GM20431 (cell line): ENCODE measurements around the gene CD81.
"Not testable (repeated sequence)": the region's sequence is repeated elsewhere in the genome, so short reads cannot be mapped to it uniquely, and the experiment has no call there.

ENCODE experiments used
- in situ Hi-C: fragments of 300-500 bp; cut with MseI, MboI; formaldehyde crosslinking; loops from one replicate; pipeline ENCODE4 v1.15.0; 2020; ENCODE audit warnings: low sequenced_read_pairs; ENCODE audit not compliant: unreplicated experiment

CD81 gene

GRCh38 chr11:2355000-2355644, 22.0 kb upstream of the CD81 start:
- in situ Hi-C loops, result no loop called here

GRCh38 chr11:2357246-2357645, 19.9 kb upstream of the CD81 start:
- in situ Hi-C loops, result no loop called here

- in situ Hi-C loops, result not testable (repeated sequence)
Measured at GRCh38 chr11:2357651-2358050, 19.5 kb upstream of the CD81 start.

- in situ Hi-C loops, result no loop called here
Measured at GRCh38 chr11:2358754-2359442, 18.2 kb upstream of the CD81 start.

- in situ Hi-C loops, result no loop called here
Measured at GRCh38 chr11:2359557-2359956, 17.6 kb upstream of the CD81 start.

GRCh38 chr11:2360081-2360642, 16.9 kb upstream of the CD81 start:
- in situ Hi-C loops, result no loop called here

GRCh38 chr11:2361565-2361964, 15.5 kb upstream of the CD81 start:
- in situ Hi-C loops, result no loop called here

GRCh38 chr11:2362414-2362813, 14.7 kb upstream of the CD81 start:
- in situ Hi-C loops, result no loop called here

- in situ Hi-C loops, result no loop called here
Measured at GRCh38 chr11:2363130-2363529, 14.0 kb upstream of the CD81 start.

- in situ Hi-C loops, result no loop called here
Measured at GRCh38 chr11:2363577-2364370, 13.3 kb upstream of the CD81 start.

- in situ Hi-C loops, result not testable (repeated sequence)
Measured at GRCh38 chr11:2364386-2364785, 12.7 kb upstream of the CD81 start.

GRCh38 chr11:2365571-2366210, 11.4 kb upstream of the CD81 start:
- in situ Hi-C loops, result no loop called here

- in situ Hi-C loops, result no loop called here
Measured at GRCh38 chr11:2366276-2366675, 10.8 kb upstream of the CD81 start.

GRCh38 chr11:2366733-2367132, 10.4 kb upstream of the CD81 start:
- in situ Hi-C loops, result no loop called here

GRCh38 chr11:2367266-2368160, 9.6 kb upstream of the CD81 start:
- in situ Hi-C loops, result no loop called here

- in situ Hi-C loops, result no loop called here
Measured at GRCh38 chr11:2368178-2368850, 8.8 kb upstream of the CD81 start.

GRCh38 chr11:2368851-2369180, 8.3 kb upstream of the CD81 start:
- in situ Hi-C loops, result no loop called here

- in situ Hi-C loops, result no loop called here
Measured at GRCh38 chr11:2369320-2369719, 7.8 kb upstream of the CD81 start.

- in situ Hi-C loops, result no loop called here
Measured at GRCh38 chr11:2369896-2370295, 7.2 kb upstream of the CD81 start.
